GM12878 (cell line): ENCODE results near the gene RGS4. TPM values are rescaled to one million over a fixed set of nuclear protein-coding genes. Genes with fewer than 3 reads are reported as not detected.

Source experiments
- ATAC-seq: fragments of 200-7000 bp; cut with Tn5 transposase; 3 replicates; pipeline ENCODE4 v1.9.1; 2020; ENCODE audit warnings: mild to moderate bottlenecking, moderate library complexity
- BruUV-seq: library from RNA; stranded (reverse); fragments of 400-500 nt; replicated peaks from 2 replicates; lab custom pipeline; 2021; lab: Mats Ljungman, UMichigan
- CTCF ChIA-PET: fragments of 300-600 bp; sonication (Branson Sonifier 250); formaldehyde crosslinking; extraction: SDS; loops from one replicate; lab custom pipeline; 2021; ENCODE audit warnings: inconsistent platforms; lab: Yijun Ruan, JAX
- POLR2A ChIA-PET: fragments of 350-600 bp; formaldehyde crosslinking; extraction: SDS; loops from one replicate; lab custom pipeline; 2021; ENCODE audit warnings: inconsistent platforms; lab: Charles Lee
- RAD21 ChIA-PET: fragments of 300-600 bp; sonication (Branson Sonifier 250); formaldehyde crosslinking; loops from one replicate; lab custom pipeline; 2023; ENCODE audit warnings: antibody characterized with exemption; ENCODE audit not compliant: unreplicated experiment; lab: Charles Lee
- SMC1A ChIA-PET: fragments of 300-600 bp; sonication (Branson Sonifier 250); formaldehyde crosslinking; loops from one replicate; lab custom pipeline; 2023; ENCODE audit not compliant: unreplicated experiment, uncharacterized antibody; lab: Charles Lee
- DNase-seq: peaks from one replicate; pipeline ENCODE4 v3.0.0-alpha.2; 2011; ENCODE audit warnings: low read depth, low spot score
- FAIRE-seq: peaks from 3 replicates; lab custom pipeline; 2011; peaks lifted over from hg19 to GRCh38; lab: Jason Lieb, UNC
- H2AFZ ChIP-seq: 2 replicates; pipeline ENCODE4 v1.6.0; 2011; ENCODE audit warnings: low read depth, low read length, control low read depth; ENCODE audit not compliant: control insufficient read depth
- H3K27ac ChIP-seq: 2 replicates; pipeline ENCODE4 v1.5.1; 2011; ENCODE audit warnings: control low read depth; ENCODE audit not compliant: control insufficient read depth, insufficient read depth
- H3K27me3 ChIP-seq, 2 experiments: replicated peaks in 1 of 2; 2 replicates each; pipeline versions ENCODE4 v1.6.0 to v1.6.1; 2011; ENCODE audit warnings: low read length in 1 of 2; ENCODE audit not compliant: control insufficient read depth in 2 of 2, insufficient read depth in 2 of 2
- H3K36me3 ChIP-seq, 2 experiments: 2 replicates each; pipeline ENCODE4 v1.5.1; 2011; ENCODE audit warnings: low read length in 1 of 2; ENCODE audit not compliant: control insufficient read depth in 2 of 2, insufficient read depth in 2 of 2
- H3K4me1 ChIP-seq: 2 replicates; pipeline ENCODE4 v1.6.1; 2011; ENCODE audit warnings: mild to moderate bottlenecking, low read length, moderate library complexity, mixed read lengths; ENCODE audit not compliant: control insufficient read depth, insufficient read depth
- H3K4me2 ChIP-seq: 2 replicates; pipeline ENCODE4 v1.6.0; 2011; ENCODE audit warnings: control low read depth; ENCODE audit not compliant: control insufficient read depth, insufficient read depth
- H3K4me3 ChIP-seq: fragments of 200-600 bp; sonication (generic); 2 replicates; pipeline ENCODE4 v1.5.1; 2016
- H3K79me2 ChIP-seq: 2 replicates; pipeline ENCODE4 v1.6.0; 2011; ENCODE audit warnings: low read length; ENCODE audit not compliant: control insufficient read depth, insufficient read depth
- H3K9ac ChIP-seq: 2 replicates; pipeline ENCODE4 v1.8.0; 2011; ENCODE audit warnings: low read length, control low read depth, mixed read lengths; ENCODE audit not compliant: control insufficient read depth, insufficient read depth
- H3K9me3 ChIP-seq: replicated peaks from 3 replicates; pipeline ENCODE4 v1.5.1; 2011; ENCODE audit warnings: mild to moderate bottlenecking, low read length; ENCODE audit not compliant: control insufficient read depth, insufficient read depth
- H4K20me1 ChIP-seq: 2 replicates; pipeline ENCODE4 v1.6.0; 2011; ENCODE audit not compliant: control insufficient read depth, insufficient read depth
- BHLHE40 ChIP-seq, 2 experiments: fragments of 450-650 bp in 1 of 2; IDR thresholded peaks; 2 replicates each; pipeline ENCODE4 v1.6.1; 2011 to 2017; ENCODE audit warnings: low read depth in 2 of 2, borderline replicate concordance in 1 of 2, improper control_type of control experiment in 1 of 2, low read length in 1 of 2, mild to moderate bottlenecking in 1 of 2
- CHD4 ChIP-seq: fragments of 200-600 bp; sonication (generic); IDR thresholded peaks from 2 replicates; pipeline ENCODE4 v1.6.1; 2016; ENCODE audit warnings: mild to moderate bottlenecking
- GABPA ChIP-seq: IDR thresholded peaks from 2 replicates; pipeline ENCODE4 v1.6.1; 2014; ENCODE audit warnings: antibody characterized with exemption, low read depth, mild to moderate bottlenecking, inconsistent platforms
- HDAC2 ChIP-seq: fragments of 200-600 bp; sonication (generic); IDR thresholded peaks from 2 replicates; pipeline ENCODE4 v1.6.1; 2017
- JUNB ChIP-seq: IDR thresholded peaks from 2 replicates; pipeline ENCODE4 v1.6.1; 2016; ENCODE audit warnings: antibody characterized with exemption, mild to moderate bottlenecking
- KAT2A ChIP-seq: conservative IDR thresholded peaks from 2 replicates; pipeline ENCODE4 v1.6.1; 2011; ENCODE audit warnings: low read depth, low read length; ENCODE audit not compliant: control insufficient read depth
- NFYA ChIP-seq: IDR thresholded peaks from 2 replicates; pipeline ENCODE4 v1.6.1; 2011; ENCODE audit warnings: low read depth, mild to moderate bottlenecking, low read length, improper control_type of control experiment, borderline replicate concordance
- RCOR1 ChIP-seq: conservative IDR thresholded peaks from 2 replicates; pipeline ENCODE4 v1.6.1; 2012; ENCODE audit warnings: low read depth, low read length, improper control_type of control experiment
- RUNX3 ChIP-seq: IDR thresholded peaks from 2 replicates; pipeline ENCODE4 v1.6.1; 2012; ENCODE audit warnings: low read length, inconsistent platforms
- TARDBP ChIP-seq: IDR thresholded peaks from 2 replicates; pipeline ENCODE4 v1.6.1; 2016; ENCODE audit warnings: borderline replicate concordance
- TCF3 ChIP-seq: IDR thresholded peaks from 2 replicates; pipeline ENCODE4 v1.6.1; 2012; ENCODE audit warnings: low read depth, mild to moderate bottlenecking, low read length, borderline replicate concordance; ENCODE audit not compliant: insufficient read depth
- WGBS: methylation state at CpG from one replicate; pipeline ENCODE4 v1.1.6; 2016; ENCODE audit warnings: low lambda C conversion rate; ENCODE audit not compliant: insufficient replicate concordance, insufficient coverage; ENCODE audit errors: missing lambda C conversion rate; 5-methylcytosine and 5-hydroxymethylcytosine counted together
- in situ Hi-C: fragments of 300-500 bp; cut with MboI; formaldehyde crosslinking; loops from 9 replicates; pipeline ENCODE4 v1.14.3; 2018; ENCODE audit warnings: mixed read lengths
- intact Hi-C: fragments of 100-400 bp; cut with micrococcal nuclease; formaldehyde crosslinking; loops from one replicate; pipeline ENCODE4 v1.14.2; 2022; ENCODE audit not compliant: unreplicated experiment
- polyA plus RNA-seq, 11 experiments: library from polyadenylated mRNA; depleted of rRNA in 4 of 11; unstranded in 6 of 11; stranded (reverse) in 5 of 11; fragments of >200 nt; fragmentation: Nextera tagmentation in 4 of 11; fragmentation: Illumina TruSeq in 1 of 11; extraction: Ambion mirVana in 4 of 11; extraction: Trizol in 1 of 11; gene quantifications; 1 replicate in 1 of 11; 2 replicates in 10 of 11; pipeline versions ENCODE4 v1.2.1 to v1.2.3, GENCODE V29; 2011 to 2016; ENCODE audit warnings: inconsistent platforms in 2 of 11, missing spikeins in 2 of 11, low read depth in 1 of 11
- total RNA-seq, 4 experiments: library from RNA; depleted of rRNA in 3 of 4; stranded (reverse); fragments of >200 nt in 3 of 4; fragmentation: Illumina TruSeq in 1 of 4; extraction: Trizol in 1 of 4; gene quantifications; 2 replicates each; pipeline versions ENCODE4 v1.2.1 to v1.2.3, GENCODE V29; 2013 to 2021
- TF ChIP-seq, protein P1 (sequence below): fragments of 450-650 bp; conservative IDR thresholded peaks from 2 replicates; pipeline ENCODE4 v1.6.1; 2017; ENCODE audit warnings: mild to moderate bottlenecking, moderate library complexity
- TF ChIP-seq, protein P2 (sequence below): IDR thresholded peaks from 2 replicates; pipeline ENCODE4 v1.6.1; 2012; ENCODE audit warnings: low read depth, low read length, improper control_type of control experiment
- TF ChIP-seq, protein P3 (sequence below): IDR thresholded peaks from 2 replicates; pipeline ENCODE4 v1.6.1; 2012; ENCODE audit warnings: low read length, inconsistent platforms

Gene RGS4
- total and polyA plus RNA-seq, 10 of the 15 experiments (the other 5 are each of a cell fraction or from before 2014, with no cell fraction given): 0.05 to 0.14 TPM; not detected in 8

DNA sequence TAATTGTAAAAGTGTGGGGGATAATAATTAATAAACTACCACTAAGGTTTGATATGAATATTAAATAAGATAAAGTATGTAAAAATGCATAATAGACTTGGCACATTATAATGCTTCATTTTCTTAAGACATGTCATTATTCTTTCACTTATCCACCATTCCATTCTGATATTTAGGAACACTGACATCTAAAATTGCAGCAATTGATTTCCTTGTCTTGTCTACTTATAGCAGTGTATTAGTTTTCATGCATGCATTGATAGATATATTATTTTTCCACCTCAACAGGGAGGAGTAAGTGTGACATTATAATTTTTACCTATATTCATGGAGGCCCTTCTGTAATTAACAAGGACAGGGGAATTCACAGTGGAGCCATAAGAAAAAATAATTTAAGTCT lies 41.6 kb upstream of the RGS4 start:
- ATAC-seq (no peak), FAIRE-seq (no peak)
- in situ Hi-C loops: no loop called here
- no peak for TF ChIP-seq JUNB
- no peak for TF ChIP-seq TARDBP
- TF ChIP-seq BHLHE40 (IDR thresholded peaks at IDR 0.05; ENCODE audit: borderline replicate concordance in 1 of 2, low read depth in 2 of 2, low read length in 1 of 2): no peak
- TF ChIP-seq, protein P1, sequence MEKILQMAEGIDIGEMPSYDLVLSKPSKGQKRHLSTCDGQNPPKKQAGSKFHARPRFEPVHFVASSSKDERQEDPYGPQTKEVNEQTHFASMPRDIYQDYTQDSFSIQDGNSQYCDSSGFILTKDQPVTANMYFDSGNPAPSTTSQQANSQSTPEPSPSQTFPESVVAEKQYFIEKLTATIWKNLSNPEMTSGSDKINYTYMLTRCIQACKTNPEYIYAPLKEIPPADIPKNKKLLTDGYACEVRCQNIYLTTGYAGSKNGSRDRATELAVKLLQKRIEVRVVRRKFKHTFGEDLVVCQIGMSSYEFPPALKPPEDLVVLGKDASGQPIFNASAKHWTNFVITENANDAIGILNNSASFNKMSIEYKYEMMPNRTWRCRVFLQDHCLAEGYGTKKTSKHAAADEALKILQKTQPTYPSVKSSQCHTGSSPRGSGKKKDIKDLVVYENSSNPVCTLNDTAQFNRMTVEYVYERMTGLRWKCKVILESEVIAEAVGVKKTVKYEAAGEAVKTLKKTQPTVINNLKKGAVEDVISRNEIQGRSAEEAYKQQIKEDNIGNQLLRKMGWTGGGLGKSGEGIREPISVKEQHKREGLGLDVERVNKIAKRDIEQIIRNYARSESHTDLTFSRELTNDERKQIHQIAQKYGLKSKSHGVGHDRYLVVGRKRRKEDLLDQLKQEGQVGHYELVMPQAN: no peak
- no peak for TF ChIP-seq RUNX3
- TF ChIP-seq, all 136 proteins: peak for 0
- intact Hi-C loops: no loop called here
- ChIA-PET SMC1A (no interaction called here), RAD21 (no interaction called here), POLR2A (no interaction called here), CTCF (no interaction called here)
- no peak overlapping the region for H3K4me3 ChIP-seq
- H3K4me1 ChIP-seq: no peaks in the 10 kb centered on the region
- no peaks in the 10 kb centered on the region for H3K79me2 ChIP-seq
- H3K36me3 ChIP-seq: no peaks in the 10 kb centered on the region
- no peak overlapping the region for H3K4me2 ChIP-seq
- H2AFZ ChIP-seq: no peak overlapping the region
- H3K9me3 ChIP-seq: no peaks in the 10 kb centered on the region; the same call in 2 of the 3 replicates
- no peak for DNase-seq
- H3K27me3 ChIP-seq: no peaks in the 10 kb centered on the region; a peak in 1 of 4 replicates
- no peak overlapping the region for H3K27ac ChIP-seq
- no peaks in the 10 kb centered on the region for H4K20me1 ChIP-seq
- BruUV-seq: no TSS peak
- H3K9ac ChIP-seq: no peak overlapping the region

DNA sequence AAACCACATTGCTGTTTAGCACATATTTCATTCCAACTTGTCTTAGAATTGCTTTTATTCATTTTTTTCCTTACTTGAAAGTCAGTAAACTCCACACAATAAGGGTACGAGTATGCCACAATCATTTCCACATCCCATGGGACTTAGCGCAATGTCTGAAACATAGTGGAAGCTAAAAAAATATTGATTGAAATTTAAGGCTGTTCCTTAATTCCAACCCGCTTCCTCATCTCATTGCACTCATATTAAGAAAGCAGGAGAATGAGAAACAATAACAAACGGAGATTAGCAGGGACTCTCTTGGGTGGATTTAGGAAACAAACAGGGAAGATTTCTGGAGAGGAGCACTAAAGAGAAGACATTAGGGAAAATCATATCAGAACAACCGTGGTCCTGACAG lies 39.3 kb upstream of the RGS4 start:
- no peak overlapping the region for H3K4me2 ChIP-seq
- H2AFZ ChIP-seq: no peak overlapping the region
- FAIRE-seq (no peak), DNase-seq (no peak), ATAC-seq (no peak)
- no peaks in the 10 kb centered on the region for H3K4me1 ChIP-seq
- no peaks in the 10 kb centered on the region for H3K36me3 ChIP-seq
- H3K27ac ChIP-seq: no peak overlapping the region
- ChIA-PET RAD21 (no interaction called here), POLR2A (no interaction called here), CTCF (no interaction called here), SMC1A (no interaction called here)
- no peak overlapping the region for H3K4me3 ChIP-seq
- no peaks in the 10 kb centered on the region; a peak in 1 of 4 replicates for H3K27me3 ChIP-seq
- 21% methylated on average over 5 of the region's 5 CpGs for WGBS
- H4K20me1 ChIP-seq: no peaks in the 10 kb centered on the region
- intact Hi-C loops (no loop called here), in situ Hi-C loops (no loop called here)
- H3K79me2 ChIP-seq: no peaks in the 10 kb centered on the region
- no peak overlapping the region for H3K9ac ChIP-seq
- no peaks in the 10 kb centered on the region for H3K9me3 ChIP-seq
- no TSS peak for BruUV-seq
- no peak for TF ChIP-seq NFYA
- no peak for TF ChIP-seq KAT2A
- TF ChIP-seq RCOR1: no peak
- TF ChIP-seq, protein P2, sequence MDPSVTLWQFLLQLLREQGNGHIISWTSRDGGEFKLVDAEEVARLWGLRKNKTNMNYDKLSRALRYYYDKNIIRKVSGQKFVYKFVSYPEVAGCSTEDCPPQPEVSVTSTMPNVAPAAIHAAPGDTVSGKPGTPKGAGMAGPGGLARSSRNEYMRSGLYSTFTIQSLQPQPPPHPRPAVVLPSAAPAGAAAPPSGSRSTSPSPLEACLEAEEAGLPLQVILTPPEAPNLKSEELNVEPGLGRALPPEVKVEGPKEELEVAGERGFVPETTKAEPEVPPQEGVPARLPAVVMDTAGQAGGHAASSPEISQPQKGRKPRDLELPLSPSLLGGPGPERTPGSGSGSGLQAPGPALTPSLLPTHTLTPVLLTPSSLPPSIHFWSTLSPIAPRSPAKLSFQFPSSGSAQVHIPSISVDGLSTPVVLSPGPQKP: no peak
- no peak for TF ChIP-seq GABPA
- no peak for TF ChIP-seq TCF3
- no peak for TF ChIP-seq HDAC2
- TF ChIP-seq, protein P3, sequence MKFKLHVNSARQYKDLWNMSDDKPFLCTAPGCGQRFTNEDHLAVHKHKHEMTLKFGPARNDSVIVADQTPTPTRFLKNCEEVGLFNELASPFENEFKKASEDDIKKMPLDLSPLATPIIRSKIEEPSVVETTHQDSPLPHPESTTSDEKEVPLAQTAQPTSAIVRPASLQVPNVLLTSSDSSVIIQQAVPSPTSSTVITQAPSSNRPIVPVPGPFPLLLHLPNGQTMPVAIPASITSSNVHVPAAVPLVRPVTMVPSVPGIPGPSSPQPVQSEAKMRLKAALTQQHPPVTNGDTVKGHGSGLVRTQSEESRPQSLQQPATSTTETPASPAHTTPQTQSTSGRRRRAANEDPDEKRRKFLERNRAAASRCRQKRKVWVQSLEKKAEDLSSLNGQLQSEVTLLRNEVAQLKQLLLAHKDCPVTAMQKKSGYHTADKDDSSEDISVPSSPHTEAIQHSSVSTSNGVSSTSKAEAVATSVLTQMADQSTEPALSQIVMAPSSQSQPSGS: no peak
- TF ChIP-seq CHD4: no peak
